ENCODE results near the gene UGCG. TPM values are rescaled to one million over a fixed set of nuclear protein-coding genes. Genes with fewer than 3 reads are reported as not detected.

UGCG gene
- total and polyA plus RNA-seq, 2 of the 8 experiments (the other 6 are each of a cell fraction or from before 2014, with no cell fraction given) = 14.9 to 34.0 TPM

DNA sequence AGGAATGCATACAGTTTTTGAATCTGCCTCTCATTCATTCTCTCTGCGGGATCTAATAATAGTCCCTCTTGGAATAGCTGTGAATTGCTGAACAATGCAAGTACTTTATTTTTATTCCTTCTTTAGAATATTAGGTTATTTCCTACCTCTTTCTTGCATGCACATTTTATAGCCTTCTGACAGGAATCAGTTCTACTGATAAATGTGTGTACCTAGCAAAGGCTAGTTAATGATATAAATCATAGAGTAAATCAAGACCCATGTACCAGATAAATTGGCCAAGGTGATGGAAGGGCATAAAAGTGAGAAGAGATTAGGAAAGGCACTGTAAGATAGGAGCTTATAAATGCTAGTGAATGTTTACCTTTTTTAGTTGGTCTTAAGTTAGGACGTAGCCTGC, 19.2 kb upstream of the UGCG start:
- POLR2A ChIA-PET (ENCODE audit: partially characterized antibody) = interaction anchor here (2.1 kb wide), 1 partner anchor 19 kb away, joined by 8 read pairs; the partner anchor contains the start of gene UGCG
- H3K4me3 ChIP-seq (ENCODE audit: extremely low read depth in 1 of 4, insufficient read depth in 2 of 4, low read depth in 3 of 4, low read length in 4 of 4) = no peak overlapping the region
- H2BK5ac ChIP-seq (ENCODE audit: low read depth, low read length) = no peak overlapping the region
- TF ChIP-seq SIN3A (conservative IDR thresholded peaks at IDR 0.05 in 1 of 2, IDR thresholded peaks at IDR 0.05 in 1 of 2; ENCODE audit: low read depth in 1 of 2, low read length in 2 of 2) = no peak
- TF ChIP-seq POLR2AphosphoS5 (IDR thresholded peaks at IDR 0.05; ENCODE audit: low read depth, low read length) = no peak
- TF ChIP-seq BRCA1 (IDR thresholded peaks at IDR 0.05; ENCODE audit: low read depth, low read length) = no peak
- TF ChIP-seq SP4 (IDR thresholded peaks at IDR 0.05; ENCODE audit: low read length) = no peak
- H4K20me1 ChIP-seq (replicated peaks in 1 of 2; ENCODE audit: control insufficient read depth in 1 of 2, insufficient read depth in 2 of 2, low read length in 2 of 2) = no peaks in the 10 kb centered on the region
- no peak overlapping the region for H4K91ac ChIP-seq (replicated peaks; ENCODE audit: insufficient read length, low read length)
- H2BK12ac ChIP-seq (ENCODE audit: low read depth, low read length) = no peak overlapping the region
- H2BK120ac ChIP-seq (replicated peaks; ENCODE audit: low read depth, low read length) = no peak overlapping the region
- H3K23me2 ChIP-seq (ENCODE audit: low read depth, low read length) = no peaks in the 10 kb centered on the region
- no peaks in the 10 kb centered on the region for H3K79me2 ChIP-seq (ENCODE audit: control insufficient read depth in 1 of 2, insufficient read depth in 2 of 2, low read length in 2 of 2)
- 91% methylated on average over 2 of the region's 2 CpGs; no CpG with 5 or more reads in 1 of the 2 experiments for WGBS, 2 experiments (ENCODE audit: extremely low coverage in 1 of 2, insufficient coverage in 1 of 2, insufficient read length in 1 of 2, insufficient replicate concordance in 2 of 2, low coverage in 1 of 2, low lambda C conversion rate in 2 of 2, missing lambda C conversion rate in 1 of 2)
- H2BK15ac ChIP-seq (ENCODE audit: low read length) = no peak overlapping the region
- DNase-seq (ENCODE audit: low read depth in 1 of 2, low spot score in 2 of 2) (no peak), FAIRE-seq (no peak)
- H3K36me3 ChIP-seq (ENCODE audit: control insufficient read depth in 2 of 4, insufficient read depth in 4 of 4, low read length in 3 of 4) = no peaks in the 10 kb centered on the region
- H2AK5ac ChIP-seq (ENCODE audit: low read depth, low read length) = no peak overlapping the region
- no peak overlapping the region for H3K56ac ChIP-seq (replicated peaks; ENCODE audit: insufficient read length, low read depth, low read length)
- H3K4me2 ChIP-seq (ENCODE audit: insufficient read depth in 1 of 2, low read depth in 2 of 2, low read length in 2 of 2) = no peak overlapping the region
- H3K18ac ChIP-seq (ENCODE audit: extremely low read depth, low read length) = no peak overlapping the region
- no peak overlapping the region for H3K27ac ChIP-seq (ENCODE audit: low read depth, low read length)
- H2BK20ac ChIP-seq (ENCODE audit: low read length) = no peak overlapping the region
- CTCF ChIA-PET (ENCODE audit: partially characterized antibody) = interaction anchor here (1.2 kb wide), 1 partner anchor 220 kb away, joined by 4 read pairs; no protein-coding TSS in a partner anchor
- H3K9ac ChIP-seq (replicated peaks in 1 of 4; ENCODE audit: extremely low read depth in 1 of 4, low read depth in 3 of 4, low read length in 3 of 4) = no peak overlapping the region
- H3K4ac ChIP-seq (replicated peaks; ENCODE audit: insufficient read length, low read depth, low read length) = no peak overlapping the region
- no peaks in the 10 kb centered on the region for H3K9me3 ChIP-seq (ENCODE audit: insufficient read depth in 2 of 2, low read depth in 1 of 2, low read length in 1 of 2)
- no peaks in the 10 kb centered on the region for H3K27me3 ChIP-seq (replicated peaks in 1 of 4; ENCODE audit: control insufficient read depth in 3 of 4, extremely low read depth in 1 of 4, insufficient read depth in 3 of 4, low read length in 3 of 4)
- H3K14ac ChIP-seq (ENCODE audit: insufficient read length) = no peak overlapping the region
- no peak overlapping the region for H2AFZ ChIP-seq (ENCODE audit: low read length)
- H4K5ac ChIP-seq (ENCODE audit: insufficient read length, low read depth, low read length) = no peak overlapping the region
- no peak overlapping the region for H4K8ac ChIP-seq (ENCODE audit: extremely low read depth, insufficient read depth, low read length)
- H3K23ac ChIP-seq (ENCODE audit: insufficient read length) = no peak overlapping the region
- H3K4me1 ChIP-seq (replicated peaks in 1 of 4; ENCODE audit: control insufficient read depth in 3 of 4, insufficient read depth in 4 of 4, low read length in 3 of 4) = peaks cover 0 to 8% (median 3%) of the 10 kb centered on the region in 4 experiments; a peak in 4 of 7 replicates
- H3K79me1 ChIP-seq (ENCODE audit: low read depth, low read length) = no peaks in the 10 kb centered on the region

All from H1 (cell line).